GM12801 (cell line): ENCODE measurements around the gene YBX2.

Source experiments
- TF ChIP-seq, protein P1 (sequence below): IDR thresholded peaks from one replicate; pipeline ENCODE4 v1.5.1; 2011; ENCODE audit warnings: control low read depth; ENCODE audit not compliant: insufficient read length; ENCODE audit errors: extremely low read depth

The YBX2 gene

GRCh38 chr17:7246779-7247178 is 47.7 kb downstream of the YBX2 start:
- TF ChIP-seq, protein P1, sequence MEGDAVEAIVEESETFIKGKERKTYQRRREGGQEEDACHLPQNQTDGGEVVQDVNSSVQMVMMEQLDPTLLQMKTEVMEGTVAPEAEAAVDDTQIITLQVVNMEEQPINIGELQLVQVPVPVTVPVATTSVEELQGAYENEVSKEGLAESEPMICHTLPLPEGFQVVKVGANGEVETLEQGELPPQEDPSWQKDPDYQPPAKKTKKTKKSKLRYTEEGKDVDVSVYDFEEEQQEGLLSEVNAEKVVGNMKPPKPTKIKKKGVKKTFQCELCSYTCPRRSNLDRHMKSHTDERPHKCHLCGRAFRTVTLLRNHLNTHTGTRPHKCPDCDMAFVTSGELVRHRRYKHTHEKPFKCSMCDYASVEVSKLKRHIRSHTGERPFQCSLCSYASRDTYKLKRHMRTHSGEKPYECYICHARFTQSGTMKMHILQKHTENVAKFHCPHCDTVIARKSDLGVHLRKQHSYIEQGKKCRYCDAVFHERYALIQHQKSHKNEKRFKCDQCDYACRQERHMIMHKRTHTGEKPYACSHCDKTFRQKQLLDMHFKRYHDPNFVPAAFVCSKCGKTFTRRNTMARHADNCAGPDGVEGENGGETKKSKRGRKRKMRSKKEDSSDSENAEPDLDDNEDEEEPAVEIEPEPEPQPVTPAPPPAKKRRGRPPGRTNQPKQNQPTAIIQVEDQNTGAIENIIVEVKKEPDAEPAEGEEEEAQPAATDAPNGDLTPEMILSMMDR: no peak

GRCh38 chr17:7243453-7243729 is 51.0 kb downstream of the YBX2 start:
- TF ChIP-seq, protein P1: no peak

- TF ChIP-seq, protein P1: no peak
These were observed 51.6 kb downstream of the YBX2 start for GRCh38 chr17:7242717-7243452.

DNA sequence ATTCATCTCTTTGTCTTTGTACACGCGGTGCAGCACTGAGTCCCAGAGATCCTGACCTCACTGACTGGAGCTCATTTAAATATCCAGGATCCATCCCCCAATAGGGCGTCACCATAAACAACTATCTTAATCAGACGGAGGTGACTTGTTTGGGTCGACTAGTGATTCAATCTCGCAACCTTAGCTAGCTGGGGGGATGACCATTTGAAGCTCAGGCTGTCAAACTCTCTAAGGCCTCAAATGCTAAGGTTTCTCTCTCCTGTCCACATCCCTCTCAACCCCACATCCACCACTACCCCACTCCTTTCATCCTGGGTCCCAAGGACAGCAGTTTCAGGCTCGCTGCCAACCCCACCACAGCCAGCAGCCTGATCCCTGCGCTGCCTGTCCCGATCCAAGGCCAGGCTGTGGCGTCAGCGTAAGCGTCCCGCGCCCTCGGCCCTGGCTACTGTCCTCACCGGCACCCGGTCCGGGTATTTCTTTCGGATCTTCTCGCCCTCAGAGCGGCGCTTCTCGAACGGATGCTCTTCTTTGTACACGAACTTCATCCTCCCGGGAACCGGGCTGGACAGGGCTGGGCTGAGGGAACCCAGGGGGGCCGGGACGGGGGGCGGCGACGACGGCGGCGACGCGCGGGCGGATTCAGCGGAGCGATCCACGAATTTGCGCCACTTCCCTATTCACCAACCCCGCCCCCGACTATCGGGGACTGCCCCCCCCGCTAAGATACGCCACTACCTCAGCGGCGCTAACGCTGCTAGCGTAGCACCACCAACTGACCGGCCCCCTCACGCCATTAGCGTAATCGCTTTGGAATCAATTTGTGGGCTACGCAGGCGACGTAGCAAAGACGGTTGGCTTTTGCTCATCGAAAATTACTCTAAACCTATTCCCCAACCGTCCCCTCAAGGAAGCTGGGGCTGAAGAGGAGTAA is 52.4 kb downstream of the YBX2 start, which contains the start of gene GABARAP:
Gene GABARAP, minus strand, starts transcription at position 667 of the 934 bp plus-strand sequence. Its CDS starts 119 bp downstream, at position 548.
- TF ChIP-seq, protein P1: no peak

DNA sequence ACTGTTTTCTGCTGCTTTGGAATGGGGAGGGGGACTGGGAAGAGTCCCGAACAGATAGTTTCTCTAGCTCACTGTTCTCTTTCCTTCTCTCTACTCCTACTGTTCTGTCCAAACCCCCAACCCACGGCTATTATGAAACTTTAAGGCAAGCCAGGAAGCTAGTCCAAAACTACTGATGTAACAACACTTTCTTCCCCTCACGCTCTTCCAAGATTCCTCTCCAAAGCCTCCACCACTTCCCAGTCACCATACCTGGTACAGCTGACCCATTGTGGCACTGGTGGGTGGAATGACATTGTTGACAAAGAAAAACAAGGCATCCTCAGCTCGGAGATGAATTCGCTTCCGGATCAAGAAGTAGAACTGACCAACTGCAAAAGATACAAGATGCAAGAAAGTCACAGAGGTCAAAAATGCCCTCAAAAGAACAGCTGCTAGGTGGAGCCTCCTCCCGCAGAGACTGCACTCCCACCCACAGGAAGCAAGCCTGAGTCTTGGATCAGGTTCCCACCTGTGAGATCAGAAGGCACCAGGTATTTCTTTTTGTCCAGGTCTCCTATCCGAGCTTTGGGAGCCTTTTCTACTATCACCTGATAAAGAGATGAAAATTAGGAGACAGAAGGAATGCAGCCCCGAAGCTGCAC is 53.2 kb downstream of the YBX2 start:
- TF ChIP-seq, protein P1: no peak

DNA sequence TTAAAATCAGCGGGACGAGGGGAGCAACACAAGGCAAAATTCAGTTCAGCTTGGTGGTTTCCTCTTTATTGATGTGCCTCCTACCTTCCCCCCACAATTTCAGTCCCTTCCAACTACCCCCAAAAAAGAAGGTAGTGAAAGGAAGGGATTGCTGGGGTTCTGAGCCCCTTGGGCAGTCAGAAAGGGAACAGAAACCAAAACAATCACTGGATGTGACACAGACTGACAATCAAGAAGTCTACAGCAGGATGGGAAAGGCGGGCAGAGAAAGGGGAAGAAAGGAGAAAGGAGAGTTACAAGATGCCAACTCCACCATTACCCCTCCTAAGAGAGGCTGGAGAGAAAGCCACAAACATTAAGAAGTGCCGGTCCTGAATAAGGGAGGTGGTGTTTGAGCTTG is 54.1 kb downstream of the YBX2 start:
- TF ChIP-seq, protein P1: no peak

DNA sequence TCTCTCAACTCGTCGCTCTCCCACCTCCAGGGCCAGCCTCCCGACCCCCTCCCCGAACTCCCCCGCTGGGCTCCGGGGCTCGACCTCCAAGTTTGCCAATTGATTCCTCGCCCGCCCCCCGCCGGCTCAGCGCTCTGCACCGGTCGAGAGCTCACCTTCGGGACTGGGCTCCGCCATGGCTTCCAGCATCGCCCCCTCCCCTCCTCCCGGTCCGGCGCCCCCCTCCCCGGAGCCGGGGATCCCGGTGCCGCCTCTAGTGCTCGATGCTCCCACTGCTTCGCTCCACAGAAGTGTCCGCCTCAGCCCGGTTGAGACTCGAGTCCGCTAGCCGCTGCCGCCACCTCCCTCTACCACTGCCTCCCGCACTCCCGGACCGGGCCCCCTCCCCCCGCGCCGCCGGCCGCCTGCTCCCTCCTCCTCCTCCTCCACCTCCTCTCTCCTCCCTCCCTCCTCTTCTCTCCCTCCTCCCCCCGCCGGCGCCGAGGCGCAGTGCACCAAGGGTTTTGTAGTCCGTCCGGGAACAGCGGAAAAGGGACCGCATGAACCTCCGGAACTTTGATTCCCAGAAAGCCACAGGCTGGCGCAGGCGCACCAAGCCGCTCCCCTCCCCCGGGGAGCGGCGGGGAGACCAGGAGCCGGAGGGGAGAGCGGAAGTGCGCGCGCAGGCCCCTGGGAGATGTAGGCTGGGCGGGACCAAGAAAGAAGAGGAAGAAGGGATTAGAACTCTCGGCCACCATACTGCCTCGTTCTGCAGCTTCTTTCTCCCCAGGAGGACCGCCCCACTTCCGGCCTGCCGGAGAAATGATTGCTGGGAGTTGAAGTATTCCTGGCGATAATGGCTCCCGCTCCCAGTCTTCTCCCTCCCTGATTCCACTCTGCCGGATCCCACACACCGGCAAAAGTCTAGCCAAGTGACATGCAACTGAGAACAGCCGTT is 55.1 kb downstream of the YBX2 start, which contains the start of gene PHF23:
Gene PHF23, minus strand, starts transcription at position 367 of the 937 bp plus-strand sequence. Its CDS starts 178 bp downstream, at position 189.
- TF ChIP-seq, protein P1: no peak
